Measurements from ENCODE around the gene ZNRD2. TPM values are rescaled to one million over a fixed set of nuclear protein-coding genes. Genes with fewer than 3 reads are reported as not detected.

The ZNRD2 gene
- total RNA-seq, 1 donor from 2014 or later = 32.2 TPM

DNA sequence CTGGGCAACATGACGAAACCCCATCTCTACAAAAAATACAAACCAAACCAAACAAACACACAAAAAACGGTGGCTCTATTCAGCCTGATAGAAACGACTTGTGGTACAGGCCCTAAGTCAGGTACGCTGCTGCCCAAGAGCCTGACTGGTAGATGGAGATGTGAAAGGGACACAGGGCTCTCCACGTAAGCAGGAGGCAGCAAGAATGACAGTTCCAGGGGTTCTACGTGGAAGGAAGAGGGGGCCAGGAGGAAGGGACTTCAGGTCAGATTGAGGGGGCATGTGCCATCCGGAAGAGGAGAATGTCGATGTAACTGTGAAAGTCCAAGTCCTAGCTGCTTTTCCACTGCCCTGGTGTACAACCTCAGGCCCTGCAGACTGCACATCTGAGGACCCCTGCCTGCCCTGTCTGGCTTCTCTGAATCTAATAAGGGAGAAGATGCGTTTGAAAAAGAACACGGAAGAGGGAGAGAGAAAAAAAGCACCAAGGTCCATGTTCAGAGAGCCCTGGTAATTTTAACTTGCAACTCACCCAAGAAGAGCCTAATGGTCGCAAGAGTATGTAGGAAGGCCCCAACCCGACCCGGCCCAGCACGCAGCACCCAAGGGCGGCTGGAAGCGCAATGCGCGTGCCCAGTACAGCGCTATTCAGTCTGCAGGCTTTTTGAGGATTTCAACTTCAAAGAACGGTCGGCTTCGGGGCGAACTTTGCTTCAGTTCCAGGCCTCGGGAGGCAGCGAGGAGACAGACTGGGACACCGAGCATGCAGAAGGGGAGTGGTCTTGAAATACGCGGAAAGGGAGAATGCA lies 909 bp upstream of the ZNRD2 start:
- H3K9me3 Mint-ChIP-seq = no peaks in the 10 kb centered on the region
- DNase-seq (ENCODE audit: low read depth, low spot score) = no peak
- peaks cover 6% of the 10 kb centered on the region for H3K27me3 Mint-ChIP-seq (ENCODE audit: low read depth)
- peaks cover 2% of the 10 kb centered on the region for H3K36me3 Mint-ChIP-seq (ENCODE audit: low read depth)
- TF ChIP-seq, protein P1, sequence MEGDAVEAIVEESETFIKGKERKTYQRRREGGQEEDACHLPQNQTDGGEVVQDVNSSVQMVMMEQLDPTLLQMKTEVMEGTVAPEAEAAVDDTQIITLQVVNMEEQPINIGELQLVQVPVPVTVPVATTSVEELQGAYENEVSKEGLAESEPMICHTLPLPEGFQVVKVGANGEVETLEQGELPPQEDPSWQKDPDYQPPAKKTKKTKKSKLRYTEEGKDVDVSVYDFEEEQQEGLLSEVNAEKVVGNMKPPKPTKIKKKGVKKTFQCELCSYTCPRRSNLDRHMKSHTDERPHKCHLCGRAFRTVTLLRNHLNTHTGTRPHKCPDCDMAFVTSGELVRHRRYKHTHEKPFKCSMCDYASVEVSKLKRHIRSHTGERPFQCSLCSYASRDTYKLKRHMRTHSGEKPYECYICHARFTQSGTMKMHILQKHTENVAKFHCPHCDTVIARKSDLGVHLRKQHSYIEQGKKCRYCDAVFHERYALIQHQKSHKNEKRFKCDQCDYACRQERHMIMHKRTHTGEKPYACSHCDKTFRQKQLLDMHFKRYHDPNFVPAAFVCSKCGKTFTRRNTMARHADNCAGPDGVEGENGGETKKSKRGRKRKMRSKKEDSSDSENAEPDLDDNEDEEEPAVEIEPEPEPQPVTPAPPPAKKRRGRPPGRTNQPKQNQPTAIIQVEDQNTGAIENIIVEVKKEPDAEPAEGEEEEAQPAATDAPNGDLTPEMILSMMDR (conservative IDR thresholded peaks at IDR 0.05) = no peak
- peak overlapping the region; percentile 98 for H3K27ac Mint-ChIP-seq (ENCODE audit: unreplicated experiment)
- H3K4me1 Mint-ChIP-seq = peaks cover 53% of the 10 kb centered on the region
- H3K4me3 Mint-ChIP-seq = peak overlapping the region; percentile 100

DNA sequence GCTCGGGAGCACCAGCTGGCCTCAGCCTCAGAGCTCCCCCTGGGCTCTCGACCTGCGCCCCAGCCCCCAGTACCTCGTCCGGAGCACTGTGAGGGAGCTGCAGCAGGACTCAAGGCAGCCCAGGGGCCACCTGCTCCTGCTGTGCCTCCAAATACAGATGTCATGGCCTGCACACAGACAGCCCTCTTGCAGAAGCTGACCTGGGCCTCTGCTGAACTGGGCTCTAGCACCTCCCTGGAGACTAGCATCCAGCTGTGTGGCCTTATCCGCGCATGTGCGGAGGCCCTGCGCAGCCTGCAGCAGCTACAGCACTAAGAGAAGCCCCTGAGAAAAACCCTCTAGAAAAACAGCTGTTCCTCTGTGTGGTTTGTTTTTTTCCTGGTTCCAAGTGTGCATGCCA lies 1.1 kb downstream of the ZNRD2 start:
- Mint-ChIP-seq H3K27ac (ENCODE audit: unreplicated experiment) (no peak overlapping the region), H3K27me3 (ENCODE audit: low read depth) (peaks cover 17% of the 10 kb centered on the region), H3K4me1 (peaks cover 66% of the 10 kb centered on the region), H3K36me3 (ENCODE audit: low read depth) (peaks cover 7% of the 10 kb centered on the region), H3K4me3 (peak overlapping the region; percentile 93), H3K9me3 (no peaks in the 10 kb centered on the region)
- DNase-seq (ENCODE audit: low read depth, low spot score) = no peak
- TF ChIP-seq, protein P1 (conservative IDR thresholded peaks at IDR 0.05) = no peak

DNA sequence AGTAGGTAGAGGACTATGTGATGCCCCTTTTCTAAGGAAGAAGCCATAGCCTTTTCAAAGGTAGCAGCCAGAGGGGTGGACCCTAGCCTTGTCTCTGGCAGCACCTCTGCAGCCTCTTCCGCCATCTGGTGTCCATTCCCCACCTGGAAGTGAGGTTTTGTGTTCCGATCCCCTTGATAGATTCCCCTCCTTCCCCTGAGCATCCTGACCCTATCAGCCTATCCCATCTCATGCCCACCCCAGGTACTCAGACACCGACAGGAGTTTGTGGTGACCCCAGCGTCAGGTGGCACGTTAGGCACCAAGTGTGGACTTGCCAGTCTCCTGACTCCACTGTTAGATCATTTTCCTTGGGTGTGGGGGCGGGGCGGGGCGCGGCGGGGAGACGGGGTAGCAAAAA lies 1.7 kb downstream of the ZNRD2 start:
- no peak for DNase-seq (ENCODE audit: low read depth, low spot score)
- peak overlapping the region; percentile 93 for H3K4me3 Mint-ChIP-seq
- TF ChIP-seq, protein P1 (conservative IDR thresholded peaks at IDR 0.05) = peak; percentile 49
- H3K9me3 Mint-ChIP-seq = no peaks in the 10 kb centered on the region
- H3K4me1 Mint-ChIP-seq = peaks cover 71% of the 10 kb centered on the region
- peaks cover 7% of the 10 kb centered on the region for H3K36me3 Mint-ChIP-seq (ENCODE audit: low read depth)
- peaks cover 21% of the 10 kb centered on the region for H3K27me3 Mint-ChIP-seq (ENCODE audit: low read depth)
- H3K27ac Mint-ChIP-seq (ENCODE audit: unreplicated experiment) = peak overlapping the region; percentile 85

DNA sequence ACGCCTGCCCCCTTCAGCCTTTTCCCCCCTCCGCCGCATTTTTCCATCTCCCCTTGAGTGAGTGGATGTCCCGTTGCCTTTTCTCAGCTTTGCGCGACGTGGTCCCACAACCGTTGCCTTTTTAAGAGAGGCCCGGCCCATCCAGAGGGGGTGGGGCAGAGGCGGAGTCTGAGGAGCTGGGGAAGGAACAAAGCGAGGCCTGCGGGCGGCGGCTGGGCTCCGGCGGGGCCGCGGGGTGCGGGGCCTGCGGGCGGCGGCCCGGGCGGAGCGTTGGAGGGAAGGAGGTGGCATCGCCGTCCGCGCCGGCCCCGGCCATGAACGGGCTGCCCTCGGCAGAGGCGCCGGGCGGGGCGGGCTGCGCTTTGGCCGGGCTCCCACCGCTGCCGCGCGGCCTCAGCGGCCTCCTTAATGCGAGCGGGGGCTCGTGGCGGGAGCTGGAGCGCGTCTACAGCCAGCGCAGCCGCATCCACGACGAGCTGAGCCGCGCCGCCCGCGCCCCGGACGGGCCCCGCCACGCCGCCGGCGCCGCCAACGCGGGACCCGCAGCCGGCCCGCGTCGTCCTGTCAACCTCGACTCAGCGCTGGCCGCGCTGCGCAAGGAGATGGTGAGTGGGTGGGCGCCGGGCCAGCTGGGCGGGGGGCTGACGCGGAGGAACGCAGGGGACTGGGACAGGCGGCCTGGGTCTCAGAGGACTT lies 2.2 kb downstream of the ZNRD2 start, which contains the start of gene FAM89B:
Gene FAM89B (plus strand): TSS at position 183 of the 696 bp plus-strand sequence. CDS start 132 bp downstream, at position 315.
- DNase-seq (ENCODE audit: low read depth, low spot score) = peak; percentile 79
- peak within 1 kb of the TSS; percentile 85 for H3K27ac Mint-ChIP-seq (ENCODE audit: unreplicated experiment)
- H3K4me1 Mint-ChIP-seq = peaks cover 71% of the 10 kb centered on the region
- H3K36me3 Mint-ChIP-seq (ENCODE audit: low read depth) = peaks cover 7% of the 10 kb centered on the region
- TF ChIP-seq, protein P1 (conservative IDR thresholded peaks at IDR 0.05) = no peak
- peak within 1 kb of the TSS; percentile 96 for H3K4me3 Mint-ChIP-seq
- H3K27me3 Mint-ChIP-seq (ENCODE audit: low read depth) = peaks cover 21% of the 10 kb centered on the region
- H3K9me3 Mint-ChIP-seq = no peaks in the 10 kb centered on the region

DNA sequence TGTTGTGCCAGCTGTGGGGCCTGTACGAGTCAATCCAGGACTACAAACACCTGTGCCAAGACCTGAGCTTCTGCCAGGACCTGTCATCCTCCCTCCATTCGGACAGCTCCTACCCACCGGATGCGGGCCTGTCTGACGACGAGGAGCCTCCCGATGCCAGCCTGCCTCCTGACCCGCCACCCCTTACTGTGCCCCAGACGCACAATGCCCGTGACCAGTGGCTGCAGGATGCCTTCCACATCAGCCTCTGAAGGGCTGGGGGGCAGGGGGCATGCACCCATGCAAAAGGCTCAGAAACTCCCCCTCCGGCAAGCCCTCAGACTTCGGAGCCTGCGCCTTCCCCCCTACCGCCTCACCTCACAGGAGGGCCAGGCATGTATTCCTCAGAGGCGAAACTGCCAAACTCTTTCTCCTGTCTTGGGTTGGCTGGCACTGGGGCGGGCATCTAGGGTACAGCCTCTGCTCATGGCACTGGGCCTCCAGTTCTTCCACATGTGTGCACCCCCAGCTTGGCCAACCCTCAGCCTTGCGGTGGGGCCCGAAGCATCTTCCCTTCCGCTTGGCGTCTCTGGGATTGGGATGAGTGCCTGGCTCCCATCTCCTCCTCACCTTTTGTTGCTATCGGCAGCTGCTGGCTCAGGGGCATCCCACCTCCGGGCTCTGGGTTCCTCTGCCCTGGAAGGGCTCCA lies 3.3 kb downstream of the ZNRD2 start:
- Mint-ChIP-seq H3K4me1 (peaks cover 74% of the 10 kb centered on the region), H3K36me3 (ENCODE audit: low read depth) (peaks cover 7% of the 10 kb centered on the region), H3K27ac (ENCODE audit: unreplicated experiment) (peak overlapping the region; percentile 91), H3K4me3 (peak overlapping the region; percentile 96), H3K9me3 (no peaks in the 10 kb centered on the region), H3K27me3 (ENCODE audit: low read depth) (peaks cover 31% of the 10 kb centered on the region)
- TF ChIP-seq, protein P1 (conservative IDR thresholded peaks at IDR 0.05) = no peak
- DNase-seq (ENCODE audit: low read depth, low spot score) = no peak
